GM21367 (cell line): ENCODE measurements around the gene SLC1A7.

Experiments used
- ATAC-seq: cut with Tn5 transposase; IDR thresholded peaks from one replicate; pipeline ENCODE4 v1.9.1; 2021; ENCODE audit not compliant: unreplicated experiment

The SLC1A7 gene

DNA sequence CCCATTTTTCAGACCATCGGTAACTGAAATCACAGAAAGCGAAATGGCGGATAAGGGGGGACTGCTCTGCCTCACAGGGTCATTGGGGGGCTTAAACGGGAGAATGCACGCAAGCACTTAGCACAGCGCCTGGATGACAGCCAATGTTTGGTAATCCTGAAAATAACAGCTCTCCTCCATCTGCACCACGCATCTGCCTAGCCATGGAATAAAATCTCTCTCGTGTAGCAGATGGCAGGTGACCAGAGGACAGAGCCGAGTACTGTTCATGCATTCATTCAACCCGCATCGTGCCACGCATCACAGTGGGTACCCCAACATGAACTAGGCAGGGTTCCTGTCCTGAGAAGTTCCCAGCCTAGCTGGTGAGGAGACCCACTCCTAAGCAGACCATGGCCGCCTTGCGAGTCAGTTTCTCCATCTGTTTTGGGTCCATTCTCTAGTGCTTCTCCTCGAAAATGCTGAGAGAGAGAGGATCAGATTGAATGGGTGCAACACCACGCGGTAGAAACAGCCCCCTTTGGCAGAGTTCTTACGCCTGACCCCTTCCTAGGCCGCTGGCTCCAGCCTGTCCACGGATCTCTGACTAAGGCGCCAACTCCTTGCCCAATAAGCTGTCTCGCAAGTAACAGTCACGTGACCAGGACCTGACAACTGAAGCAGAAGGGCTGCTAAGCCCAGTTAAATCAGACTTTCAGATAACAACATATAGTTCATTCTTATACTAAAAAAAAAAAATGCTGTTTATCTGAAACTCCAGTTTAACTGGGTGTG, 7.3 kb downstream of the SLC1A7 start:
- ATAC-seq: no peak

DNA sequence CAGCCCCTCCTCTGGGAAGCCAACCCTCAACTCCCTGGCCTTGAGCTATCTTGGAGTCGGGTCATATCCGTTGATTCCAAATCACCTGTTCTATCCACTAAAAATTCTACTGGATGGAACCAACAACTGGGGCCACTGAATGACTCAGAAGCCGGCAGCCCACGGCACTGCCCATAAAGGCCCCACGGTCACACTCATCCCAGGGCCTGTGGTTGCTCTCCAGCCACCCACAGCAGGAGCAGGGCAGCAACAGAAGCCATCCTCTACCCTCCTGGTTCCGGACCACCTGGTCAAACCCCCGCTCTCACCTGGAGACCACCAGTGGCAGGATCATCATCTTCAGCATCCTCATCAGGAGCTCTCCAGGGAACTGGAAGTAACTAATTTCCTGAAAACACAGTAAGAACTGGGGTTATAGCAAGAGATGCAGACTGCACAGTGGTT, 8.4 kb downstream of the SLC1A7 start:
- no peak for ATAC-seq

DNA sequence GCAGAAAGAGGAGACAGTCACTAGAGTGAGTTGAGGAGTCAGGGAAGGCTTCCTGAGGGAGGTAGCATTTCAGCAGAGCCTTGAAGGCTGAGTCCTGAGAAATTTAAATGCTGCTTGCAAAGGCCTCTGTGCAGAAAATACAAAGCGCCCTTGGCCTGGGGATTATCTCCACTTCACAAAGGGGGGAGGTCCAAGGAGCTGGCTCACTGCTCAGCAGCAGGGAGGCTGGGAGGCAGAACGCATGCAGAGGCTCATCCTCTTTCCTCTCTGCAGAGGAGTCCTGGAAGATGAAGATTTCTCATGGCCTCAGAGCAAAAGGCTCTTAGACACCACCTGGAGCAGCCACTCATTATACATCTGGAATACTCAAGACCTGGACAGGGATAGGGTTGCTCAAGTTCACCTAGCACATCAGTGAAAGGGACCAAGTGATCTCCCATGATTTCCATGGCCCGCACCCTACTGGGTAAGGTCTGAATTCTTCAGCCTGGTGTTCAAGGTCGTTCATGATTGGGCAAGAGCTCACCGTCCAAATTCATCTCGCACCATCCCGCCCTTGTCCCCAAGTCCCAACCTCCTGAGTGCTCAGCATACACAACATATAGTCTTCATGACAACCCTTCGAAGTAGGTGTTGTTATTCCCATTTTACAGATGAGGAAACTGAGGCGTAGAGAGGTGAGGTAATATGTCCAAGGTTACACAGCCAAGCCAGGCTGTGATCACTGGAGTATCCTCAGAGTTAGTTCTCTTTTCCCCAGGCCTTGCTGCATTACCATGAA, 9.0 kb downstream of the SLC1A7 start:
- ATAC-seq: no peak

DNA sequence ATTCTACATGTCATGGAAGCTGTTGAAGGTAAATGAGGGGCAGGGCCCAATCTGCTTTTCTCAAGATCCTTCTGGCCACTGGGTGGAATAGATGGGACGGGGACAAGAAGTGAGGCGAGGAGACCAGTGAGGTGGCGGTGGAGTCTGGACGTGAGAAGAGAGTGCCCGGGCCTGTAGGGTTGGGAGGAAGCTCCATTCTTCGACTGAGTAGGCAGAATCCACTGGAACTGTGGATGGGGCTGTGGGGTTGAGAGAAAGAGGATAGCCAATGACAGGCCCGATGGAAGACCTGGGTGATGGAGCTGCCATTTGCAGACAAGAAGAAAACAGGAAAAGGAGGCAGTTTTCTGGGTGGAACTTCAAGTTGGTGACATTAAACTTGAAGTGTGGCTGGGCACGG, 10.3 kb downstream of the SLC1A7 start:
- ATAC-seq: no peak

DNA sequence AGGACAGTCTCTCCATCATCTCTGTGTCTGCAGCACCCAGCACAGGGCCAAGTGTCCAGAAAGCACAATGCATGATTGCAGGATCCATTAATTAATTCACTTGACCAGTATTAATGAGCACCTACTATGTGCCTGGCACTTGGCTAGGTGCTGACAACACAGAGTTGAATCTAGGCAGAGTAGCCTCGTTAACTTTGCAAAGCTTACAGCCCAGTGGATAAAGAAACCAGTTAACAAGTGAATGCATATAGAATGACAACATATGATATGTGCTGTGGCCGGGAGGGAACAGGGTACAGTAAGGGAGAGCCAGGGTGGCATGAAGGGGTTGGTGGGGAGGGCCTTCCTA, 10.9 kb downstream of the SLC1A7 start:
- ATAC-seq: no peak

DNA sequence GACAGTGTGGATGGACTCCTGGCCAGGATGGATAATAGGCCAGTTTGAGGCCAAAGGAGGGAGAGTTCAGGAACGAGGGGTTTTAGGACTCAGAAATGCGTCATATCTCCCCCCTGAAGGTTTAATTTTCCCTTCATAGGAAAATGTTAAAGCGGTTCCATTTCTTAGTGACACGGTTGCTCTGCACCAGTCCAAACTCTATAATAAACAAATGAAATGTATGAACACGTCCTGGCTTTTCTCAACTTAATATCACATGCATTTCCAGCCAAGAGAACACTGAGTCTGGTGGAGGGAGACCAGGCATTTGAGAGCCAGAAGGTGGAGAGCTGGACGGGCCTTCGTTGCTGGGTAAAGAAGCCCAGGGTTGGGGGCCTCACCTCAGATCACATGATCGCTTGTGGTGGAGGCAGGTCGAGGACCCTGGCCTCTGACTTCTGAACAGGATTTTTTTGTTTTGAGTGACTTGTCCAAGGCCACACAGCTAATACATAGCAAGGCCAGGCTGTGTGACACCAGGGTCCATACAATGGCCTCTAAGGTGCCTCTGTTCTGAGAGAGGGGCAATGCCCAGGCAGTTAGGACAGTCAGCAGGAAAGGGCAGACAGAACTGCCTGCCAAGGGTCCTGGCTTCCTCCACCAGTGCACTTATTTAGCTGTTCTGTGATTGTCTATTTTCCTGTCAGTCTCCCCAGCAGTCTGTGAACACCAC, 11.4 kb downstream of the SLC1A7 start:
- no peak for ATAC-seq

DNA sequence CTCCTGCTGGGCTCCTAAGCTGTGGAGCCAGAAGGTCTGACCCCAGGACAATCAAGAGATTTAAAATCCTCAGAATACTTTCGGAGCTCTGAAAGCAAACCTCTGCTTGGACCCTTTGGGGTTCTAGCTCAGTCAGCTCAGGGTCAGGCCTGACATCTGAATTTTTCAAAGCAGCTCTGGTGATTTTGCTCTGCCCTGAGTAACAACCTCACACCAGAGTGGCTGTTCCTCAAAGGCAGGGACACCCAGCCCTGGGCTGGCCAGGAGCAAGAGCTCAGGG, 11.9 kb downstream of the SLC1A7 start:
- no peak for ATAC-seq

DNA sequence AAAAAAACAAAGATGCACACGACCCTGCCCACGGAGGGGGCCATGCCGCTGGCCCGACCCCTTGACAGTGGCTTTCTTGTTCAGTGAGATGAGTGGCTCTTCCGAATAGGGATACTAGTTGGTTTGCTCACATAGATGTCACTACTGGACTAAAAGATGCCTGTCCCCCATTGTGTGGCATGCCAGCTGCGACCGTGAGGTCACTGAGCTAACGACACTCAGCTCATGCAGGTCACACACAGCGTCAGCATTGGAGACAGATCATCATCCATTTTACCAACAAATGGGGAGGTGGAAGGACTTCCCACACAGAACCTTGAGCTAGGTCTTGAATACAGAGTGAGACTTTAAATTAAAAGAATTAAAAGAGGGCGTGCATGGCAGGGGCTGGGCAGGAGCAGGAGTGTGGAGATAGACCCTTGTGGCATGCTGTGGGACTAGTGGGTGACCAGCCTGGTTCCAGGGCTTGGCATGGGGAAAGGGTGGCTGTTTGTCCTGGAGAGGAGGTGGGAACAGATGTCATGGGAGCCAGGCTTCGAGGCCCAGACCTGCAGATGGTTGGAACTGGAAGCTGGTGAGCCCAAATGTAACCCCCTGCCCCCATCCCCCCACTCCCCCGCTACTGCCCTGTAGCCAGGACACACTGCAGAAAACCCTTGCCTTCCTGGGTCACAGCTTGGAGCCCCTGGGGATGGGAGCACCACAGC, 12.4 kb downstream of the SLC1A7 start:
- ATAC-seq: no peak

DNA sequence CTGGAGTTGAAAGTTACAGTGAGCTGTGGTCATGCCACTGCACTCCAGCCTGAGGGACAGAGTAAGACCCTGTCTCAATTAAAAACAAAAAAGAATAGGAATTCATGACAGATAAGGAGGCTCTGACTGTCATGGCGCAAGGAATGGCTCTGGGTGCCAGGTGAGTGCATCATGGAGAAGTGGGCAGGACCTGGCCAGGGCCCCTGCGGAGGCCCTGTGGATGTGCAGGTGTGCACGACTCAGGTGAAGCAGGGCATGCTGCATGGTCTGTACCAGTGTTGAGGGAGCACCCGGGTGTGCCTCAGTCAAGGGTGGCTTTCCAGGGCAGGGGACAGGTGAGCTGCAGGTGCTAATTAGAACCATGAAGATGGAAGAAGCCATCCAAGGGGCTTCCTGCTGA, 14.0 kb downstream of the SLC1A7 start:
- no peak for ATAC-seq

DNA sequence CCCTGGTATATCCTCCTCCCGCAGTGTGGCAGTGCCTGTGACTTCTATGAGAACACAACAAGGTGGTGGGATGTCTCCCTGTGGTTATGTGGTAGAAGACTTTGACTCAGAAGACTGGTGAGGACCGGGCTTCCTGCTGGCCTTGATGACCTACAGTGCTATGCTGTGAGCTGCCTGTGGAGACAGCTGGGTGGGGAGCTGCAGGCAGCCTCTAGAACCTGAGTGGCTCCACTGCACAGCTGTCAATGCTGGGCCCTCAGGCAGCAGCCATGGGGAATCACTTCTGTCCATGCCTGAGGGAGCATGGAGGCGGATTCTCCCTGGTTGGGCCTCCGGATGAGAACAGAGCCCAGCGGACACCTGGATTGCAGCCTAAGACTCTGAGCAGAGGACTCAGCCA, 14.9 kb downstream of the SLC1A7 start:
- no peak for ATAC-seq

DNA sequence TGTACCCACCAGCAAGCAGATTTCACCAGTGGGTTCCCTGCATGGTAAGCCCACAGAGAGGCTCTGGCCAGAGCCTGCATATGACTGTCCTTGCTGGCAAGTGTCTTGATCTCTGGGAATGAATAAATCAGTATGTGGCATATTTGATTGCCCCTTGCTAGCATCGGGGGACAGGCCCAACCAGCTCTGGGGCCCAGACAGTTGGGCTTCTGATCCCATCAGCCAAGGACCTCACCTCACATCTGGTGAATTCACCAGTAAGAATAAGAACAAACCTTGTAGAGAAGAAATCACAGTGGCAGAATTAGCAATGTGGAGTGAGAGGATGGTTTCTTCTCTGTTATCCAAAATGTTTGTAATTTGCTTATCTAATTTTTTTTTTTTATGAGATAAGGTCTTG, 15.9 kb downstream of the SLC1A7 start:
- ATAC-seq: no peak

DNA sequence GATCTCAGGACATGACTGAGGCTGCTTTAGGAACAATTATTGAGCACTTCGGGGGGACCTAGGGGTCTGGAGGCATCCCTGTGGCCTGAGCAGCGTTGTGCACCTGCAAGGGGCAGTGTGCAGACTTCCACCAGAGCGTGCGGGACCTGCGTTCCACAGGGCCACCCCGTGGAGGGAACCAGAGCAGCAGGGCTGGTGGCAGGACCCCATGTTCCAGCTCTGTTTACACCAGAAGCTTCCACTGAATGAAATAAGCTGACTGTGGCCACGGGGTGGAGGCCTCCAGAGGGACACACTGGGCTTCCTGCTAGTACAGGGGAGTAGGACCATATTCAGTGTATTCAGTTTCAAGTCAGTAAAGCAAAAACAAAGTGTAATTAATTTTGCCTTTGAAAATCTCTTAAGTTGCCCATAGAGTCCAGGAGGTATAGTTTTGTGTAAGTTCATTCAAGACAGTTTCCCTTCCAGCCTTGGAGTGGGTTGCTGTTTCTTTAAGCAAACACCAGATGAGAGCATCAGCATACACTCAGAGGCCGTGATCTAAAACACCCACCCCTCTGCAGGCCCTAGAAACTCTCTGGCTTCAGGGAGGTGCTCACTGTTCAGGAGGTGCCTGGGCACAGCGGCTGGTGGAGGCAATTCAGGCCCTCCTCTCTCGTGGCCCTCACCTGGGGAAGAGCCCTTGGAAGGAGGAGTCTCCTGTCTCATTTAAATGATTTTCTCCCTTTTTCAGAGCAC, 16.6 kb downstream of the SLC1A7 start:
- no peak for ATAC-seq

DNA sequence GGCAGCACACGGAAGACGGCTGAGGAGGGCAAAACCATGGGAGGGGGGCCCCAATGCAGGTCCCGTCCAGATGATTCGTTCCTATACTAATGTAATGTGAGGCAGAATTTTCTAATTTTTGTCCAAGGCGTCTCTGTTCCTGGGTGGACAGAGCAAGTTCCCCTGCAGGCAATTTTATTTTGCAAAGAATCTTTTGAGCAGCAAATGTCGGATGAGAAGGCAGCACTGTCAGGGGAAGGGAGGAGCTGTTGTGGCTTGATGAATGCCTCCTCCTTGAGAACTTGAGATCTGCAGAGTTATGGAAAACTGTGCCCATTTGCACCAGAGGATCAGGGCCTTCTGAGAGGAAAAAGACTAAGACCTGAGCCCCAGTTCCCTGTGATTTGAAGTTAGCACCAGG, 17.3 kb downstream of the SLC1A7 start:
- ATAC-seq: no peak

DNA sequence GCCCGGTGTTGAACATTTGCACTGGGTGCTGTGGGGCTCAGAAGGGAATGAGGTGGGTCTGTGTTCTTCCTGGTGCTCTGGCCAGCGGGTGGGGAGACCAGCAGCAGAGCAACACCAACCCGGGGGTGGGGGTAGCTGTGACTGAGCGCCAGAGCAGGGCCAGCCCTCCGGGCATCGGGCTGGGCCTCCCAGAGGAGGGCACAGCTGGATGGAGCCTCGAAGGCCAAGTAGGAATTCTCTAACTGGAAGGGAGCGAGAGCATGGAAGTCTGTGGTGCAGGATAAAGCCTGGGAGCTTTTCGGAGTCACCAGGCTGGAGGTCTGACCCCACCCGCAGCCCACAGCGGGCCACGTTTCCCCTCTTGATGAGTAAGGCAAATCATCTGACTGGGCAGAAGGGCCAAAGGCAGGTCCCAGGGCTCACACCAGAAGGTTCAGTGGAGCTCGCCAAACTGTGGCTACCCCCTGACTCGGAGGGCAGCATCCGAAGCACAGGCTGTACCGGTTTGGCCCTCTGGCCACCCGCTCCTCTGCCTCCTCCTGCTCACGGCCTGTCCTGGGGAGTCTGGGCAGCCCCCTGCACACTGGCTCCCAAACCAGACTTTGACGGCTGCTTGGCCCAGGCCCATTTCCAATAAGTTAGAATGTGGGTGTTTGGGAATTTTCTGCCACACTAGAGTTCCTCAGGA, 18.8 kb downstream of the SLC1A7 start:
- no peak for ATAC-seq

DNA sequence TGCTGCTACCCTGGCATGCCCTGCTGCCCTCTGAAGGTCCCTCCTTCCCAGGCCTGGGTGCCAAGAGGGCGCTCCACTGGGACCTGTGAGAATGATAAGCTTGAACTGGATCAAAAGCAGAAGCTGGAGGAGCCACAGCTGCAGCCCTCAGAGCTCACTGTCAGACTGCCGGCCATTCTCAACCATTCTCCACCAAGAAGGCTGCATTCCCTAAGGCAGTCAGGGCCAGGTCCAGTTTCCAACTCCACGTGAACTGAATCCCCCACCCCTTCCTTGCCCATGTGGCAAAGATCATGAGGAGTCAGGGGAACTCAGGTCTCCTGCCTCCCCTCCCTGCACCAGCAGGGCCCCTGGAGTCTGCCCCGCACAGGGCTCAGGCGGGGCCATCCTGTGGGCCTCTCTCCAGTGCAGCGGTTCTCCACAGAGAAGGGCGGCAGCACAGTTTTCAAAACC, 19.5 kb downstream of the SLC1A7 start:
- ATAC-seq: no peak

DNA sequence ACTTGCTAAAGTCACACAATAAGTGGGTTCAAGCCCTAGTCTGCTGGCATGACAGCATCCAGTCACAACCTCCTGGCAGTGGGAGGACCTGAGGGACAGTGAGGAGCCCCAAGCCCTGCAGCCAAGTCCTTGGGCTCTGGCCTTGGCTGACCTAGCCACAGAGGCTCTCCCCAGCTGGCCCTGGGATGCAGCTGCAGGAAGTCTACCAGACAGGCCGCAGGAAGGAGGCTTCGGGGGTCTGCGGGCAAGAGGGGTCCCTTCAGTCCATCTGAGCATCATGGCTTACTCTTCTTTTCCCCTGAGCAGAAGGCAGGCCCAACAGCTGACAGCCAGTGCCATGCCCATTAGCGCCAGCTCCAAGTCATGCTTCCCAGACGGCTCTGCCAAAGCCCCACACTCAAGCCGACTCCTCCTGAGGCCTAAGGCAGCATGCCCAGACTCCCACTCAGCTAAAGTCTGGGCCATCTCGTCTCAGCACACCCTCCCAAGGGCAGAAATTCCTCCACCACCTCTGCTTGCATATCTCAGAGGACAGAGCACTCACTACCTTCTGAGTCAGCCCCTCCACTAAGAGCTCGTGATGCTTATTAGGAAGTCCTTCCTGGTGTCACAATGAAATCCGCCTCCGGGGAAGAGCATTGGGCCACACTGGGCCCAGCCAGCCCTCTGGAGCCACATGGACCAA, 20.1 kb downstream of the SLC1A7 start:
- ATAC-seq: no peak

DNA sequence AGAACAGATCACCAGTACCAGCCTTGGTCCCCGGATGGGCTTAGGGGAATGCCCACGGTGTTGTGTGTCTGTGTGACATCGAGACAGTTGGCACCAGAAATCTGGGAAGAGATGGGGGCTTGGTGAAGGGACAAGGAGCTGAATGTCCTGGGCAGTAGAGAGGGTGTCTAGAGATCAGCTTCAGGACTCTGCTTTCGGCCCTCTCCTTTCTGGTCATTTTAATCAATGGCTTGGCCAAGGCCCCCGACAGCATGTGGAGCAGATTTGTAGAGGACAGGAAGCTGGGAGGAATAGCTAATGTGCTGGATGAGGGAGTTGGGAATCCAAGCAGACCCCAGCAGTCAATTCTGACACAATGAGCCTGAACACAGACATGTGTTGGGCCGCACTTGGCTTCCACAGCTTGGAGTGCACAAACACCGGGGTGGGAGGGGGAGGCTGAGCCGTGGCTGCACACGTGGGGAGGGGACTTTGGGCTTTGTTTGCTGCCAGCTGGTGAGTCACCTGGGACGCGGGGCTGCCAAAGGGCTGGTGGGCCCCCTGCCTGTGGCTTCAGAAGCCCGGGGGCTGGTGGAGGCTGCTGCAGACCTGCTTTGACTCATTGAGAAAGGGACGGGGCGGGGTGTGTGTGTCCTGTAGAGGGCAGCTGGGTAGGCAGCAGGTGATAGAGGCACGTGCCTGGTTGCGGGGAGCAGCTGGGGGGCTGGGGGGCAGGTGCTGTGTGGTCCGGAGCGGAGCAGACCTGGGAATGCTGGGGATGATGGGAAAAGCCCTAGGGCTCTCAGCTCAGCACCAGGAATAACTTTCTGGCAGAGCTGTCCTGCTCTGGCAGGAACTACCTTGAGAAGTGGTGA, 20.9 kb downstream of the SLC1A7 start:
- ATAC-seq: no peak

DNA sequence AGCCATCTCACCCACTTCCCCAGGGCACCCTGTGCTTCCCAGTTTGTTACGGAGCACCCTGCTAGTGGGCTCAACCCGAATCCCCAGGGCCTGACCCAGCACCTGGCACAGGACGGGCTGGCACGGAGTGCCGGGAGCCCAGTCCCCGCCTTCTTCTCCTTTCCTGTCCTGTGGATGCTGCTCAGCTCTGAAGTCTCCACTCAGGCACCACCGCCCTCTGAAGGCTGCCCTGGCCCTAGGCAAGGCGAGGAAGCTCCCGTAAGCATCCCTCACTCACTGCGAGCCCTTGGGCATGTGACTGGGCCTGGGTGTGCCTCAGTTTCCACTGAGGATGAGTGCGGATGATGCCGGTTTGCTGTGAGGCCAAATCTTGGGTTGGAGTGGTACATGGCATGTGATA, 21.8 kb downstream of the SLC1A7 start:
- ATAC-seq: no peak

DNA sequence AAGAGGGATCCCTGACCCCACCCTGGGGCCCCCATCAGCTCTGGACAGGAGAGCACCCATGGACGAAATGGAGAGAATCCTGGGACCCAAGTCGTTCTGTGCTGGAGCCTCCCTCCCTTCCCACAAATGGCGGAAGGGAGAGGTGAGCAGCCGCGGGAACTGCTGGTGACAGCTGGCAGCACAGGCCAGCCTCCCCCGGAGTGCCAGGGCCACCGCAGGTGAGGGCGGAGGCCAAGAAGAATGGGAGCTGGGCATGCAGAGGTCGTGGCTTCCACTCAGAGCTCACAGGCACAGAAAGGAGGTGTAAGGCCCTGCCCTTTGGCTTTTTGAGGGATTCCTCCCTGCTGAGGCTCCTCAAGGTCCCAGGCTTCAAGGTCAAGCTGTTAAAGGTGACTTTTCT, 24.6 kb downstream of the SLC1A7 start:
- no peak for ATAC-seq
